ENCODE data around the gene TMEM174. TPM values are rescaled to one million over a fixed set of nuclear protein-coding genes. Genes with fewer than 3 reads are reported as not detected.

Gene TMEM174
- total RNA-seq, 2 donors from 2014 or later: not detected

GRCh38 chr5:73192370-73192769, 19.4 kb downstream of the TMEM174 start:
- Histone ChIP-seq H3K27me3 (replicated peaks; ENCODE audit: insufficient read depth) (no peaks in the 10 kb centered on the region), H3K27ac (no peak overlapping the region), H3K4me3 (no peak overlapping the region), H3K9me3 (no peaks in the 10 kb centered on the region), H3K4me1 (ENCODE audit: control insufficient read depth in 1 of 2, low read depth in 2 of 2) (peaks cover 12 to 18% of the 10 kb centered on the region in 2 donors), H3K36me3 (no peaks in the 10 kb centered on the region)
- DNase-seq (ENCODE audit: low spot score): no peak
- TF ChIP-seq, protein P1, sequence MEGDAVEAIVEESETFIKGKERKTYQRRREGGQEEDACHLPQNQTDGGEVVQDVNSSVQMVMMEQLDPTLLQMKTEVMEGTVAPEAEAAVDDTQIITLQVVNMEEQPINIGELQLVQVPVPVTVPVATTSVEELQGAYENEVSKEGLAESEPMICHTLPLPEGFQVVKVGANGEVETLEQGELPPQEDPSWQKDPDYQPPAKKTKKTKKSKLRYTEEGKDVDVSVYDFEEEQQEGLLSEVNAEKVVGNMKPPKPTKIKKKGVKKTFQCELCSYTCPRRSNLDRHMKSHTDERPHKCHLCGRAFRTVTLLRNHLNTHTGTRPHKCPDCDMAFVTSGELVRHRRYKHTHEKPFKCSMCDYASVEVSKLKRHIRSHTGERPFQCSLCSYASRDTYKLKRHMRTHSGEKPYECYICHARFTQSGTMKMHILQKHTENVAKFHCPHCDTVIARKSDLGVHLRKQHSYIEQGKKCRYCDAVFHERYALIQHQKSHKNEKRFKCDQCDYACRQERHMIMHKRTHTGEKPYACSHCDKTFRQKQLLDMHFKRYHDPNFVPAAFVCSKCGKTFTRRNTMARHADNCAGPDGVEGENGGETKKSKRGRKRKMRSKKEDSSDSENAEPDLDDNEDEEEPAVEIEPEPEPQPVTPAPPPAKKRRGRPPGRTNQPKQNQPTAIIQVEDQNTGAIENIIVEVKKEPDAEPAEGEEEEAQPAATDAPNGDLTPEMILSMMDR (IDR thresholded peaks at IDR 0.05): no peak
- no peak for ATAC-seq (ENCODE audit: insufficient number of reproducible peaks, low FRiP score, low read depth)

- ATAC-seq (ENCODE audit: insufficient number of reproducible peaks, low FRiP score, low read depth): no peak
- no peaks in the 10 kb centered on the region for H3K9me3 ChIP-seq
- no peaks in the 10 kb centered on the region for H3K27me3 ChIP-seq (replicated peaks; ENCODE audit: insufficient read depth)
- no peak for DNase-seq (ENCODE audit: low spot score)
- H3K36me3 ChIP-seq: no peaks in the 10 kb centered on the region
- peaks cover 12 to 17% of the 10 kb centered on the region in 2 donors for H3K4me1 ChIP-seq (ENCODE audit: control insufficient read depth in 1 of 2, low read depth in 2 of 2)
- no peak overlapping the region for H3K27ac ChIP-seq
- TF ChIP-seq, protein P1 (IDR thresholded peaks at IDR 0.05): no peak
- H3K4me3 ChIP-seq: no peak overlapping the region
Observed at GRCh38 chr5:73193592-73193991, 20.6 kb downstream of the TMEM174 start.

DNA sequence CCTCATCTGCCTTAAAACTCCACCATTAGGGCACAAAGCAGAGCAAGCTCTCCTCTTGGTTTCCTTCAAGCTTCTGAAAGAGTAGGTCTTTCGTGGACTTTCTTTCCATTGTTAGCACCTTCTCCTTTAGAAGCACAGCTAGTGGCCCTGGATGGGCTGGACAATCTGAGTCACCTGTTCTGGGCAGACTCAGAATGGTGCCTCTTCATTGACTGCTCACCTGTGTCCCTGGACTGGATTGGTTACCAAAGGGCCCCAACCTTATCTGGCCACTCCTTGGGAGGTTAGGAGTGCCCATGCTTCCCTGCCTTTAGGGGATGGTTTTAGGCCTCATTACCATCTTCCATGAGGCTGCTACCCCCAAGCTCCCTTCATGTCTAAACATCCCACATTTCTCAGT, 23.2 kb downstream of the TMEM174 start:
- no peaks in the 10 kb centered on the region for H3K9me3 ChIP-seq
- H3K4me3 ChIP-seq: no peak overlapping the region
- TF ChIP-seq, protein P1 (IDR thresholded peaks at IDR 0.05): no peak
- no peak overlapping the region for H3K27ac ChIP-seq
- ATAC-seq (ENCODE audit: insufficient number of reproducible peaks, low FRiP score, low read depth) (no peak), DNase-seq (ENCODE audit: low spot score) (no peak)
- no peaks in the 10 kb centered on the region for H3K36me3 ChIP-seq
- no peaks in the 10 kb centered on the region for H3K27me3 ChIP-seq (replicated peaks; ENCODE audit: insufficient read depth)
- no peaks in the 10 kb centered on the region for H3K4me1 ChIP-seq (ENCODE audit: control insufficient read depth in 1 of 2, low read depth in 2 of 2)

DNA sequence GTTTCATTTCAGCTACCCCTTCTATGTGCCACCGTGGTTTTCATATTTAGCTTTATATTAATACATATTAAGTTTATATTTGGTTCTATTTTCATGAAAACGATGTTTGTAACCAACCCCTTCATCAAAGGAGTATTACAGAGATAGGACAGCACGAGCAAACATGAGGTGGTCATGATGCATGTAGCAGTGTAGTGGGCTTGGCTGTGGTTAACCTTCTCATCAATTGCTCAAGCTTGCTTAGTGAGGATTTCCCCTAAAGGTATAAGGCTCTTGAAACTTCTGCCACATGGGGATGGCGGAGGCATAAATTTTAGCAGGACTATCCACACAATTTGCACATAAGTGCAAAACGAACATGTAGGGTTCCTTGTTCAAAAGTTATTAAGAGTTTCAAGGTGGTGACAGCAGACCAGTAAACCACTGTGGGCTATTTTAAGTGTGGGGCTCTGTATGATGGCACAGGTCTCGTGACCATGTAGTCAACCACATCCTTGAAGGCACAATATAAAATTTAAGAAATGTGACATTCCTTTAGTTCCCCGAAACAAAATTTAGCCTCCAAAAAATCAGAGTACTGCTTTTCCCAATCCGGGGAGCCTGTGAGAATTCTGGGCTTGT, 24.8 kb downstream of the TMEM174 start:
- Histone ChIP-seq H3K27me3 (replicated peaks; ENCODE audit: insufficient read depth) (no peaks in the 10 kb centered on the region), H3K27ac (no peak overlapping the region), H3K4me1 (ENCODE audit: control insufficient read depth in 1 of 2, low read depth in 2 of 2) (peaks cover 0 to 8% of the 10 kb centered on the region in 2 donors), H3K4me3 (no peak overlapping the region), H3K9me3 (no peaks in the 10 kb centered on the region), H3K36me3 (no peaks in the 10 kb centered on the region)
- ATAC-seq (ENCODE audit: insufficient number of reproducible peaks, low FRiP score, low read depth) (no peak), DNase-seq (ENCODE audit: low spot score) (no peak)
- TF ChIP-seq, protein P1 (IDR thresholded peaks at IDR 0.05): no peak

GRCh38 chr5:73198833-73199592, 26.0 kb downstream of the TMEM174 start:
- Histone ChIP-seq H3K4me3 (no peak overlapping the region), H3K27ac (no peak overlapping the region), H3K9me3 (no peaks in the 10 kb centered on the region), H3K4me1 (ENCODE audit: control insufficient read depth in 1 of 2, low read depth in 2 of 2) (peaks cover 0 to 8% of the 10 kb centered on the region in 2 donors), H3K27me3 (replicated peaks; ENCODE audit: insufficient read depth) (no peaks in the 10 kb centered on the region), H3K36me3 (no peaks in the 10 kb centered on the region)
- DNase-seq (ENCODE audit: low spot score) (no peak), ATAC-seq (ENCODE audit: insufficient number of reproducible peaks, low FRiP score, low read depth) (no peak)
- TF ChIP-seq, protein P1 (IDR thresholded peaks at IDR 0.05): no peak
